Measurements from ENCODE around the gene ORC2.

ORC2 gene

DNA sequence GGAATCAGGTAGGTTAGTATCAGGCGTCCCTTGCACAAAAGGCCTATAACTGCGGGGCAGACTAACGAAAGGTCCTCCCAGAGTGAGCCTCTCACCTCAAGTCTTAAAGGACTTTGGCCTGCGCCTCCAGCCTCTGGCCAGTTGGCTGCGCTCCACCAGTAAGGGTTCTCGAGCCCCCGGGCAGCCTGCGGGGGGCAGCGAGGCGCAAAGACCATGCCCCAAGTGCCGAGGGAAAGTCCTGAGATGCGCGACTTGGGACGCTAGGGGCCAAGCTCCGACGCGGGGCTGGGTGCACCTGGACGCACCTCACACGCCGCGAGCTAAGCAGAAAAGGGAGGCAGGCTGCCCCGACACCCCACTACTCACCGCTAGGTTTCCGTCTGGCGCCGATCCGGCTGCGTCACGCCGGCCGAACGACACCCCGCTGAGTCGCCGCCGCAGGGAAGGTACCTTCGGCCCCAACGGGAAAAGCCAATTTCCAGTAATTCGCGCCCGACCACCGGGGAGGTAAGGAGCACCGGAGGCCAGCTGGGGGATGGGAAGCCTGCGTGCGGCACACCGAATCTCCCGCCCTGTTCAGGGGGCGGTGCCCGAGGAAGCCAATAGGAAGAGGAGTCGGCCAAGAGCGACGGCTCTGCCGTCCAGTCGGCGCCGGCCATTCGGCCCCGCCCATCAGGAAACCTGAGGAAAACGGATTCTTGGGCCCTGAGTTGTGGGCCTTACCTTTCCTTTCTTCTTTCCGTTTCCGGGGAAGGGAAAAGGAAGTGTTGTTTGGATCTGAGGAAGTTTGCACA lies at the start of gene ORC2:
Gene ORC2, minus strand, starts transcription at position 537 of the 794 bp plus-strand sequence. CDS start 5,537 bp downstream, outside the sequence.
- Histone ChIP-seq H3K27ac (peak within 1 kb of the TSS; percentile 89), H3K27me3 (ENCODE audit: insufficient read depth, low read depth, severe bottlenecking) (no peaks in the 10 kb centered on the region), H3K36me3 (peaks cover 8% of the 10 kb centered on the region), H3K4me3 (ENCODE audit: low read depth, low read length) (peak within 1 kb of the TSS; percentile 74), H3K9me3 (ENCODE audit: severe bottlenecking) (no peaks in the 10 kb centered on the region)
- peak; percentile 95 for DNase-seq
- TF ChIP-seq CTCF (IDR thresholded peaks at IDR 0.05; ENCODE audit: low read depth, low read length) = peak; percentile 72

- no peak for TF ChIP-seq CTCF (IDR thresholded peaks at IDR 0.05; ENCODE audit: low read depth, low read length)
- no peaks in the 10 kb centered on the region for H3K9me3 ChIP-seq (ENCODE audit: severe bottlenecking)
- H3K36me3 ChIP-seq = no peaks in the 10 kb centered on the region
- no peak overlapping the region for H3K27ac ChIP-seq
- H3K27me3 ChIP-seq (ENCODE audit: insufficient read depth, low read depth, severe bottlenecking) = no peaks in the 10 kb centered on the region
- H3K4me3 ChIP-seq (ENCODE audit: low read depth, low read length) = no peak overlapping the region
- no peak for DNase-seq
Measured at GRCh38 chr2:201008296-201008829, 44.9 kb upstream of the ORC2 start.

DNA sequence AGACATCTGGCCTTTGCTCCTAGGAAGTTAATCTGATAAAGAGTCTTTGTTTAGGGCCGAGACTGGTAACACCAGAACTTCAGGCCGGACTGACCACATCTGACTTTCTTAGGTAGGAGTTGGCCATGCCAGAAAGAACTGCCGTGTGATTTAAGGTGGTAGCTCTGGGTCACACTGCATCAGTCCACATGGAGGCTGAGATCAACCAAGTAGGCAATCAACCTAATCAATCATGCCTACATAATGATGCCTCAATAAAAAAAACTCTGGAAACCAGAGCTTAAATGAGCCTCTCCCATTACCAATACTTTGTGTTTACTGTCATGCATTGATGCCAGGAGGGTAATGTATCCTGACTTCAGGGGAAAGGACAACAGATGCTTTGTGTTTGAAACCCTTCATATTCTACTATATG lies 44.1 kb upstream of the ORC2 start:
- Histone ChIP-seq H3K27ac (no peak overlapping the region), H3K36me3 (no peaks in the 10 kb centered on the region), H3K9me3 (ENCODE audit: severe bottlenecking) (no peaks in the 10 kb centered on the region), H3K4me3 (ENCODE audit: low read depth, low read length) (no peak overlapping the region), H3K27me3 (ENCODE audit: insufficient read depth, low read depth, severe bottlenecking) (no peaks in the 10 kb centered on the region)
- TF ChIP-seq CTCF (IDR thresholded peaks at IDR 0.05; ENCODE audit: low read depth, low read length) = no peak
- DNase-seq = no peak

- TF ChIP-seq CTCF (IDR thresholded peaks at IDR 0.05; ENCODE audit: low read depth, low read length) = no peak
Measured at GRCh38 chr2:201006704-201007103, 43.2 kb upstream of the ORC2 start.

GRCh38 chr2:201004370-201004769 lies 40.9 kb upstream of the ORC2 start:
- H3K4me3 ChIP-seq (ENCODE audit: low read depth, low read length) = no peak overlapping the region
- no peaks in the 10 kb centered on the region for H3K27me3 ChIP-seq (ENCODE audit: insufficient read depth, low read depth, severe bottlenecking)
- no peak for DNase-seq
- TF ChIP-seq CTCF (IDR thresholded peaks at IDR 0.05; ENCODE audit: low read depth, low read length) = no peak
- no peaks in the 10 kb centered on the region for H3K9me3 ChIP-seq (ENCODE audit: severe bottlenecking)
- H3K36me3 ChIP-seq = no peaks in the 10 kb centered on the region
- H3K27ac ChIP-seq = no peak overlapping the region

More at GRCh38 chr2:201006704-201007103, 43.2 kb upstream of the ORC2 start:
- H3K27ac ChIP-seq = no peak overlapping the region
- DNase-seq = no peak
- no peak overlapping the region for H3K4me3 ChIP-seq (ENCODE audit: low read depth, low read length)
- no peaks in the 10 kb centered on the region for H3K36me3 ChIP-seq
- no peaks in the 10 kb centered on the region for H3K9me3 ChIP-seq (ENCODE audit: severe bottlenecking)
- H3K27me3 ChIP-seq (ENCODE audit: insufficient read depth, low read depth, severe bottlenecking) = no peaks in the 10 kb centered on the region
